Jurkat, Clone E6-1 (cell line): ENCODE results near the gene IGSF6.
"Not testable (repeated sequence)": the region's sequence is repeated elsewhere in the genome, so short reads cannot be mapped to it uniquely, and the experiment has no call there.

Experiments
- DNase-seq: peaks from one replicate; pipeline ENCODE4 v3.0.0-alpha.2; 2011; ENCODE audit warnings: low read depth, low spot score
- H3K4me3 ChIP-seq: 2 replicates; pipeline ENCODE4 v1.5.1; 2011; ENCODE audit warnings: mild to moderate bottlenecking, low read length, control low read depth, moderate library complexity

The IGSF6 gene

GRCh38 chr16:21656795-21657768, 4.7 kb upstream of the IGSF6 start:
- DNase-seq, result peak; percentile 63
- H3K4me3 ChIP-seq, result no peak overlapping the region

- DNase-seq, result no peak
- no peak overlapping the region for H3K4me3 ChIP-seq
Observed at GRCh38 chr16:21654881-21655280, 2.5 kb upstream of the IGSF6 start.

- no peak for DNase-seq
- H3K4me3 ChIP-seq, result no peak overlapping the region
Observed at GRCh38 chr16:21654466-21654865, 2.1 kb upstream of the IGSF6 start.

GRCh38 chr16:21653571-21653970, 1.2 kb upstream of the IGSF6 start:
- DNase-seq, result no peak
- no peak overlapping the region for H3K4me3 ChIP-seq

- DNase-seq, result no peak
- no peak overlapping the region for H3K4me3 ChIP-seq
Observed at GRCh38 chr16:21651515-21651914, 893 bp downstream of the IGSF6 start.

- no peak overlapping the region for H3K4me3 ChIP-seq
- no peak for DNase-seq
Observed at GRCh38 chr16:21650521-21650920, 1.9 kb downstream of the IGSF6 start.

- H3K4me3 ChIP-seq, DNase-seq: not testable (repeated sequence)
Observed at GRCh38 chr16:21649826-21650406, 2.5 kb downstream of the IGSF6 start.

- no peak overlapping the region for H3K4me3 ChIP-seq
- DNase-seq, result no peak
Observed at GRCh38 chr16:21647562-21648164, 4.7 kb downstream of the IGSF6 start.

- peak; percentile 94 for DNase-seq
- H3K4me3 ChIP-seq, result peak overlapping the region; percentile 14
Observed at GRCh38 chr16:21646721-21647561, 5.5 kb downstream of the IGSF6 start.

GRCh38 chr16:21646091-21646490, 6.3 kb downstream of the IGSF6 start:
- DNase-seq, result no peak
- peak overlapping the region; percentile 45; the same call in 1 of the 2 replicates for H3K4me3 ChIP-seq

- peak overlapping the region; percentile 45 for H3K4me3 ChIP-seq
- DNase-seq, result peak; percentile 76
Observed at GRCh38 chr16:21645261-21645721, 7.1 kb downstream of the IGSF6 start.

GRCh38 chr16:21644674-21645073, 7.7 kb downstream of the IGSF6 start:
- H3K4me3 ChIP-seq, result peak overlapping the region; percentile 45
- DNase-seq, result no peak

- DNase-seq, result no peak
- no peak overlapping the region for H3K4me3 ChIP-seq
Observed at GRCh38 chr16:21643785-21644184, 8.6 kb downstream of the IGSF6 start.

GRCh38 chr16:21642861-21643260, 9.5 kb downstream of the IGSF6 start:
- no peak overlapping the region for H3K4me3 ChIP-seq
- DNase-seq, result no peak

GRCh38 chr16:21641916-21642315, 10.5 kb downstream of the IGSF6 start:
- no peak for DNase-seq
- no peak overlapping the region for H3K4me3 ChIP-seq

GRCh38 chr16:21639493-21639892, 12.9 kb downstream of the IGSF6 start:
- no peak for DNase-seq
- no peak overlapping the region for H3K4me3 ChIP-seq

GRCh38 chr16:21638573-21638975, 13.8 kb downstream of the IGSF6 start:
- no peak overlapping the region for H3K4me3 ChIP-seq
- DNase-seq, result peak; percentile 55

- no peak overlapping the region for H3K4me3 ChIP-seq
- DNase-seq, result no peak
Observed at GRCh38 chr16:21637032-21637968, 15.1 kb downstream of the IGSF6 start.
